Mesendoderm (in vitro differentiated cells): Measurements from ENCODE around the gene TANC1. TPM values are rescaled to one million over a fixed set of nuclear protein-coding genes. Genes with fewer than 3 reads are reported as not detected.

Source experiments
- DNase-seq: peaks from one replicate; pipeline ENCODE4 v3.0.0; 2013
- H2AK5ac ChIP-seq: 2 replicates; pipeline ENCODE4 v1.6.1; 2013; ENCODE audit warnings: low read length, inconsistent platforms
- H2BK120ac ChIP-seq: 2 replicates; pipeline ENCODE4 v1.6.1; 2013; ENCODE audit warnings: low read depth, mild to moderate bottlenecking, low read length, moderate library complexity, mixed read lengths
- H2BK15ac ChIP-seq: replicated peaks from 2 replicates; pipeline ENCODE4 v1.6.1; 2013; ENCODE audit warnings: low read depth, mild to moderate bottlenecking, moderate library complexity
- H2BK5ac ChIP-seq: 2 replicates; pipeline ENCODE4 v1.6.1; 2013; ENCODE audit warnings: low read length, inconsistent platforms
- H3K18ac ChIP-seq: 2 replicates; pipeline ENCODE4 v1.6.1; 2013; ENCODE audit warnings: mild to moderate bottlenecking, low read length, mixed read lengths
- H3K23ac ChIP-seq: one replicate; pipeline ENCODE4 v1.6.1; 2013; ENCODE audit warnings: low read length
- H3K27ac ChIP-seq: 2 replicates; pipeline ENCODE4 v1.5.1; 2013; ENCODE audit warnings: low read depth, mild to moderate bottlenecking, inconsistent platforms, low read length, moderate library complexity
- H3K27me3 ChIP-seq: 2 replicates; pipeline ENCODE4 v1.6.1; 2013; ENCODE audit warnings: low read length, control low read depth, mild to moderate bottlenecking, inconsistent platforms; ENCODE audit not compliant: insufficient read depth, poor library complexity
- H3K36me3 ChIP-seq: 2 replicates; pipeline ENCODE4 v1.6.1; 2013; ENCODE audit warnings: low read length, inconsistent platforms; ENCODE audit not compliant: control insufficient read depth, insufficient read depth
- H3K4ac ChIP-seq: one replicate; pipeline ENCODE4 v1.6.1; 2013; ENCODE audit warnings: low read depth, mild to moderate bottlenecking, low read length, moderate library complexity
- H3K4me1 ChIP-seq: 2 replicates; pipeline ENCODE4 v1.6.1; 2013; ENCODE audit warnings: low read depth, low read length, inconsistent platforms; ENCODE audit not compliant: control insufficient read depth
- H3K4me2 ChIP-seq: 2 replicates; pipeline ENCODE4 v1.6.1; 2013; ENCODE audit warnings: low read length
- H3K4me3 ChIP-seq: 2 replicates; pipeline ENCODE4 v1.5.1; 2013; ENCODE audit warnings: mild to moderate bottlenecking, low read length
- H3K56ac ChIP-seq: one replicate; pipeline ENCODE4 v1.6.1; 2013; ENCODE audit warnings: low read length
- H3K79me1 ChIP-seq: 2 replicates; pipeline ENCODE4 v1.6.1; 2013; ENCODE audit warnings: low read length, inconsistent platforms
- H3K79me2 ChIP-seq: 2 replicates; pipeline ENCODE4 v1.6.1; 2013; ENCODE audit warnings: mild to moderate bottlenecking, low read length; ENCODE audit not compliant: control insufficient read depth, insufficient read depth
- H3K9ac ChIP-seq: 2 replicates; pipeline ENCODE4 v1.6.1; 2013; ENCODE audit warnings: low read length, inconsistent platforms
- H4K5ac ChIP-seq: one replicate; pipeline ENCODE4 v1.6.1; 2013; ENCODE audit warnings: low read length
- H4K8ac ChIP-seq: one replicate; pipeline ENCODE4 v1.6.1; 2013; ENCODE audit warnings: low read depth, mild to moderate bottlenecking, control low read depth, low read length, moderate library complexity
- WGBS: extraction: QIAGEN DNeasy Blood & Tissue Kit; methylation state at CpG from one replicate; pipeline ENCODE4 v1.1.7; 2013; ENCODE audit warnings: low lambda C conversion rate, missing lambda C conversion rate; ENCODE audit not compliant: insufficient coverage; ENCODE audit errors: extremely low coverage; 5-methylcytosine and 5-hydroxymethylcytosine counted together
- small RNA-seq: library from polyadenylated mRNA; stranded (forward); fragments of <200 nt; extraction: miRNeasy Mini kit (QIAGEN cat#:217004); gene quantifications from one replicate; pipeline ENCODE3, GENCODE V24; 2013; ENCODE audit not compliant: insufficient read depth

TANC1 gene

GRCh38 chr2:159275111-159275510, 306.7 kb downstream of the TANC1 start:
- Histone ChIP-seq H3K4me1 (peaks cover 3% of the 10 kb centered on the region), H3K4me2 (no peak overlapping the region), H3K23ac (no peak overlapping the region), H3K27ac (no peak overlapping the region), H4K5ac (no peak overlapping the region), H4K8ac (no peak overlapping the region), H3K4ac (no peak overlapping the region), H3K27me3 (no peaks in the 10 kb centered on the region), H2BK15ac (no peak overlapping the region), H3K36me3 (no peaks in the 10 kb centered on the region), H3K79me2 (no peaks in the 10 kb centered on the region), H2AK5ac (no peak overlapping the region), H3K4me3 (no peak overlapping the region), H2BK120ac (no peak overlapping the region), H3K9ac (no peak overlapping the region), H3K79me1 (no peaks in the 10 kb centered on the region), H3K56ac (no peak overlapping the region), H3K18ac (no peak overlapping the region), H2BK5ac (no peak overlapping the region)
- no peak for DNase-seq
- no CpG with 5 or more reads among the region's 1 CpG for WGBS

DNA sequence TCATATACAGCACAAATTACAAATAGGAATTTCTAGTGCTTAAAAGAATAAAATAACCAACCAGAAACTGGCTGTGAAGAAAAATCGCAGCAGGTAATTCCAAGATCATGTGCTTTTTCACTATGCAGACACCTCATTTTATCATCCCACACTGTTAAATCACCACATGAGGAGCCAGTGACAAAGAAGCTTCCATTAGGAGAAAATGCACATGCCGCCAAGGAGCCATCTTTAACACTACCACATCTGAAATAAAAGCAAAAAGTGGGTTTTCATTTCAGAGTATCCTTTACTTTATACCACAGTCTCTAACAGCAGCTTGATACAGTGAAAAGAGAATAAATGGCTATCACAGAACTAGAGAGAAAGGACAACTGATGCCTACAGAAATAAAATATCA, 311.3 kb downstream of the TANC1 start:
- Histone ChIP-seq H3K56ac (no peak overlapping the region), H3K18ac (no peak overlapping the region), H3K4me2 (no peak overlapping the region), H3K27me3 (no peaks in the 10 kb centered on the region), H3K79me2 (no peaks in the 10 kb centered on the region), H2AK5ac (no peak overlapping the region), H2BK120ac (no peak overlapping the region), H3K79me1 (peaks cover 2% of the 10 kb centered on the region), H3K9ac (no peak overlapping the region), H3K27ac (no peak overlapping the region), H3K23ac (no peak overlapping the region), H4K8ac (no peak overlapping the region), H3K36me3 (no peaks in the 10 kb centered on the region), H4K5ac (no peak overlapping the region), H3K4me3 (no peak overlapping the region), H2BK15ac (no peak overlapping the region), H3K4ac (no peak overlapping the region), H2BK5ac (no peak overlapping the region), H3K4me1 (no peaks in the 10 kb centered on the region)
- DNase-seq: no peak
- WGBS: no CpG with 5 or more reads among the region's 2 CpGs

DNA sequence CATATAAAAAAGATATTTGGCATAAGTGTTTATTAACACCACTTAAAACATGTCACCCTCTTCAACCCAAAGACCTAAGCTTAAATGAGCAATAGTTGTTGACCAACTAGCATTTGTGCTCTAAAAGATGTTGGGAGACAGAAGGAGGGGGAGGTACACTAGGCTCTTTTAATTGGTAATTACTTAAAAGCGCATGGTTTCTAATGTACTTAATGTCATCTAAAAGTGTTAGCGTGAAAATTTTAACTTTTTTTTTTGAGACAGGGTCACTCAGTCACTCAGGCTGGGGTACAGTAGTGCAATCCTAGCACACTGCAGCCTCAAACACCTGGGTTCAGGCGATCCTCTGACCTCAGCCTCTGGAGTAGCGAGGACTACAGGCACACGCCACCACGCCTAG, 312.6 kb downstream of the TANC1 start:
- no peak overlapping the region for H3K4me2 ChIP-seq
- H3K79me2 ChIP-seq: no peaks in the 10 kb centered on the region
- H2BK5ac ChIP-seq: no peak overlapping the region
- no peak overlapping the region for H3K18ac ChIP-seq
- H2BK15ac ChIP-seq: no peak overlapping the region
- no peak overlapping the region for H3K27ac ChIP-seq
- no peak overlapping the region for H3K9ac ChIP-seq
- H3K4ac ChIP-seq: no peak overlapping the region
- no peaks in the 10 kb centered on the region for H3K36me3 ChIP-seq
- H2BK120ac ChIP-seq: no peak overlapping the region
- DNase-seq: no peak
- no peak overlapping the region for H4K5ac ChIP-seq
- H3K23ac ChIP-seq: no peak overlapping the region
- H3K56ac ChIP-seq: no peak overlapping the region
- peaks cover 2% of the 10 kb centered on the region for H3K4me1 ChIP-seq
- H3K27me3 ChIP-seq: no peaks in the 10 kb centered on the region
- no peak overlapping the region for H4K8ac ChIP-seq
- H3K79me1 ChIP-seq: peaks cover 2% of the 10 kb centered on the region
- WGBS: no CpG with 5 or more reads among the region's 6 CpGs
- no peak overlapping the region for H3K4me3 ChIP-seq
- H2AK5ac ChIP-seq: no peak overlapping the region

Small RNA genes within 50 kb of the gene (small RNA-seq; reads per million reads assigned to genes)
- gene MIR6888 (0.54 reads per million), gene RNU2-21P (not detected), gene RNU6-580P (not detected)
